ENCODE results near the gene ZP1. TPM values are rescaled to one million over a fixed set of nuclear protein-coding genes. Genes with fewer than 3 reads are reported as not detected.

Gene ZP1
- total RNA-seq, 1 donor from 2014 or later: not detected

DNA sequence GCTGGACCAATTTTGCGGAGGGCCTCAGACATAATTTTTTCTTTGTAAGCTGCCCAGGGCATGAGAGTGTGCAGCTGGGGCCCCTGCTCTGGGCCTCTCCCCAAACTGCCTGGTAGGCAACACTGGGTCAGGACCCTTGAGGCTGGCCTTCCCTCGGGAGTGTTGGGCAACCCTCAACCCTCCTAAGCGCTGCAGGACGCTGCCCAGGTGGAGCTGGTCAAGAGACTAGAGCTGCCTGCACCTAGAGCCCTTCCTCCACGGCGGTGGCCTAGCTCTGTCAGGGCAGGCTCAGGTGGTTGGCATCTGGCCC, 56.4 kb downstream of the ZP1 start:
- intact Hi-C loops (cut with DNase I): no loop called here
- Histone ChIP-seq H3K36me3 (peaks cover 38% of the 10 kb centered on the region), H3K9me3 (no peaks in the 10 kb centered on the region), H3K27ac (no peak overlapping the region), H3K27me3 (peaks cover 9% of the 10 kb centered on the region), H3K4me3 (peak overlapping the region; percentile 61), H3K4me1 (peaks cover 27% of the 10 kb centered on the region)
- DNase-seq (no peak), ATAC-seq (peak; percentile 2)
- TF ChIP-seq, protein P1, sequence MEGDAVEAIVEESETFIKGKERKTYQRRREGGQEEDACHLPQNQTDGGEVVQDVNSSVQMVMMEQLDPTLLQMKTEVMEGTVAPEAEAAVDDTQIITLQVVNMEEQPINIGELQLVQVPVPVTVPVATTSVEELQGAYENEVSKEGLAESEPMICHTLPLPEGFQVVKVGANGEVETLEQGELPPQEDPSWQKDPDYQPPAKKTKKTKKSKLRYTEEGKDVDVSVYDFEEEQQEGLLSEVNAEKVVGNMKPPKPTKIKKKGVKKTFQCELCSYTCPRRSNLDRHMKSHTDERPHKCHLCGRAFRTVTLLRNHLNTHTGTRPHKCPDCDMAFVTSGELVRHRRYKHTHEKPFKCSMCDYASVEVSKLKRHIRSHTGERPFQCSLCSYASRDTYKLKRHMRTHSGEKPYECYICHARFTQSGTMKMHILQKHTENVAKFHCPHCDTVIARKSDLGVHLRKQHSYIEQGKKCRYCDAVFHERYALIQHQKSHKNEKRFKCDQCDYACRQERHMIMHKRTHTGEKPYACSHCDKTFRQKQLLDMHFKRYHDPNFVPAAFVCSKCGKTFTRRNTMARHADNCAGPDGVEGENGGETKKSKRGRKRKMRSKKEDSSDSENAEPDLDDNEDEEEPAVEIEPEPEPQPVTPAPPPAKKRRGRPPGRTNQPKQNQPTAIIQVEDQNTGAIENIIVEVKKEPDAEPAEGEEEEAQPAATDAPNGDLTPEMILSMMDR (IDR thresholded peaks at IDR 0.05): no peak

DNA sequence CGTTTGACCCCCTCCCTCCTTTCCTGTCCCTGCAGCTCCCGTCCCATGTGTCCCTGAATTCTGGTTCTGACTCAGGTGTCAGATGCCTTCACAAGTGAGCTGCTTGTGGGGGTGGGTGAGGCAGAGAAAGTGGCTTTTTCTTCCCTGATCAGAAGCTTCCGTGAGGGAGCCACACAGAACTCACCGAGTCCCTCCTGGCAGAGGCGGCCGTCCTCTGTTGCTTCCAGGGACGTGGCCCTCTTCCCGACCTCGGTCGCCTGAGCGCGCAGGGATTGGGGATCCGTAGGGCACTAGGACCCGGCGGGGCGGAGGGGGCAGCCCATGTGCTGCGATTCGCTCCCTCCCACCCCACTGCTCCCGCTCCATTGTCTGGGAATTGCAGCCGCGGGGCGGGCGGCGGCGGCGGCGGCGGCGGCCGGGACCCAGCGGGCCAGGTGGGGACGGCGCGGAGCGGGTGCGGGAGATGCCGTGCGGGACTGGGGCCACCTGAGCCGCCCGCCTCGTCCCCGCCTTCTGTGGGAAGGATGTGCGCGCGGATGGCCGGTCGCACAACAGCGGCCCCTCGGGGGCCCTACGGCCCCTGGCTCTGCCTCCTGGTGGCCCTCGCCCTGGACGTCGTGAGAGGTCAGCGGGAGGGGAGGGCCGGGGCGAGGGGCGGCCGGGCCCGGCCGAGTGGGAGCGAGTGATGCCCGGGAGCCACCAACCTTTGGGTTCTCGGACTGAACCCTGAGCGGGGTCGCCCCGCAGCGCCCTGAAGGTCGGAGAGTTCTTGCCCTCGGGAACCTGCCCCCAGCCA, 57.0 kb downstream of the ZP1 start, which contains the start of gene TMEM132A:
TMEM132A (plus strand) TSS at position 351 of the 796 bp plus-strand sequence; CDS start at position 525, 174 bp downstream.
- Histone ChIP-seq H3K4me3 (peak within 1 kb of the TSS; percentile 61), H3K4me1 (peaks cover 21% of the 10 kb centered on the region), H3K27me3 (peaks cover 9% of the 10 kb centered on the region), H3K36me3 (peaks cover 38% of the 10 kb centered on the region), H3K9me3 (no peaks in the 10 kb centered on the region), H3K27ac (no peak within 1 kb of the TSS)
- ATAC-seq (peak; percentile 86), DNase-seq (peak; percentile 81)
- TF ChIP-seq, protein P1 (IDR thresholded peaks at IDR 0.05): no peak
- intact Hi-C loops (cut with DNase I): no loop called here

Other genes with a start within 250 kb of the ZP1 start
- not detected for gene MS4A8, start 167.9 kb upstream of the ZP1 start, total RNA-seq
- not detected for gene MS4A18, start 142.8 kb upstream of the ZP1 start, total RNA-seq
- 147 TPM for gene MS4A15, start 110.7 kb upstream of the ZP1 start, total RNA-seq
- not detected for gene MS4A10, start 82.2 kb upstream of the ZP1 start, total RNA-seq
- gene CCDC86, start 25.4 kb upstream of the ZP1 start, total RNA-seq: 16.6 TPM
- gene PTGDR2, start 11.6 kb upstream of the ZP1 start, total RNA-seq: 1.8 TPM
- 59.8 TPM for gene PRPF19, start 39.0 kb downstream of the ZP1 start, total RNA-seq
- 156 TPM for gene TMEM109, start 46.6 kb downstream of the ZP1 start, total RNA-seq
- 18.4 TPM for gene TMEM132A, start 56.9 kb downstream of the ZP1 start, total RNA-seq
- gene SLC15A3, start 84.6 kb downstream of the ZP1 start, total RNA-seq: 139 TPM
- gene CD6, start 104.1 kb downstream of the ZP1 start, total RNA-seq: 3.9 TPM
- 2.5 TPM for gene CD5, start 234.9 kb downstream of the ZP1 start, total RNA-seq